ENCODE data around the gene TRIM44. TPM values are rescaled to one million over a fixed set of nuclear protein-coding genes. Genes with fewer than 3 reads are reported as not detected.

Gene TRIM44
- total and polyA plus RNA-seq, 2 donors (not counting 3 experiments of a cell fraction or from before 2014, with no cell fraction given), result 31.7 to 72.0 TPM

DNA sequence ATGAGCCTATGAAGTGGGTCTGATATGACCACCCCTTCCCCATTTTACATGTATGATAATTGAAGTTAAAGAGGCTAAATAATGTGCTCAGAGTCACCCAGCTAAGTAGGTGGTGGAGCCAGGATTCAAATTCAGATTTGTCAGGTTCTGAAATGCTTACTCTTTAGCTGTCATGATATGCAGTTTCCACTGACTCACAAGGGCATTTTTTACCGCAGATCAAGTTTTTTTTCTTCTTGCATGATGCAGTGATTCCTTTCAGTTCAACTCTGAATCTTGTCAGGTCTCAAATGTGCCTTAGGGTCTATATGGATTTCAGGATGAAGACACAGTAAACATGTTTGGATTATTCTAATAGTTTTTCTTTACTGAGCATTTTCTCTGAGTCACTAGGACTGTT lies 12.6 kb upstream of the TRIM44 start:
- no TSS peak for BruUV-seq (replicated peaks)
- Histone ChIP-seq H3K27me3 (ENCODE audit: control insufficient read depth in 2 of 2, insufficient read depth in 2 of 2, low read length in 2 of 2) (no peaks in the 10 kb centered on the region), H4K20me1 (replicated peaks; ENCODE audit: control insufficient read depth, extremely low read depth, insufficient read depth, low read length) (no peaks in the 10 kb centered on the region), H3K9ac (replicated peaks; ENCODE audit: extremely low read depth, insufficient read depth, low read length) (no peak overlapping the region), H3K27ac (ENCODE audit: insufficient read depth, low read depth, low read length) (no peak overlapping the region), H3K9me1 (replicated peaks; ENCODE audit: control insufficient read depth, extremely low read depth, insufficient read depth, low read length) (no peaks in the 10 kb centered on the region), H3K79me2 (ENCODE audit: control insufficient read depth, insufficient read depth, low read length) (no peaks in the 10 kb centered on the region), H3K4me2 (ENCODE audit: insufficient read depth, low read length) (no peak overlapping the region), H3K4me3 (replicated peaks in 1 of 3; ENCODE audit: insufficient read depth in 1 of 3, low read depth in 1 of 3, low read length in 3 of 3) (no peak overlapping the region), H3K4me1 (ENCODE audit: control insufficient read depth, extremely low read depth, insufficient read depth, low read length) (peaks cover 4% of the 10 kb centered on the region), H3K9me3 (replicated peaks; ENCODE audit: control insufficient read depth, insufficient read depth, low read length) (no peaks in the 10 kb centered on the region), H3K36me3 (ENCODE audit: control insufficient read depth in 2 of 2, extremely low read depth in 1 of 2, insufficient read depth in 2 of 2, low read length in 2 of 2) (no peaks in the 10 kb centered on the region), H2AFZ (ENCODE audit: low read depth, low read length) (no peak overlapping the region)
- dilution Hi-C loops (cut with MboI; ENCODE audit: extremely low pct_ligation_motif_present, low sequenced_read_pairs), result no loop called here
- DNase-seq (ENCODE audit: low read depth, low spot score) (peak; percentile 29), FAIRE-seq (peak; percentile 61)
- intact Hi-C loops (cut with micrococcal nuclease), result no loop called here
- POLR2A ChIA-PET, result no interaction called here
- TF ChIP-seq POLR2A (IDR thresholded peaks at IDR 0.05; ENCODE audit: low read depth, low read length) (no peak), MAX (IDR thresholded peaks at IDR 0.05; ENCODE audit: insufficient read depth, insufficient read length) (no peak), JUN (IDR thresholded peaks at IDR 0.05; ENCODE audit: borderline replicate concordance, insufficient read depth, insufficient read length, low read depth) (no peak), EZH2 (IDR thresholded peaks at IDR 0.05; ENCODE audit: borderline replicate concordance, low read depth, low read length, severe bottlenecking) (no peak), FOS (IDR thresholded peaks at IDR 0.05; ENCODE audit: borderline replicate concordance, insufficient read depth, low read length) (no peak)
- TF ChIP-seq, protein P1, sequence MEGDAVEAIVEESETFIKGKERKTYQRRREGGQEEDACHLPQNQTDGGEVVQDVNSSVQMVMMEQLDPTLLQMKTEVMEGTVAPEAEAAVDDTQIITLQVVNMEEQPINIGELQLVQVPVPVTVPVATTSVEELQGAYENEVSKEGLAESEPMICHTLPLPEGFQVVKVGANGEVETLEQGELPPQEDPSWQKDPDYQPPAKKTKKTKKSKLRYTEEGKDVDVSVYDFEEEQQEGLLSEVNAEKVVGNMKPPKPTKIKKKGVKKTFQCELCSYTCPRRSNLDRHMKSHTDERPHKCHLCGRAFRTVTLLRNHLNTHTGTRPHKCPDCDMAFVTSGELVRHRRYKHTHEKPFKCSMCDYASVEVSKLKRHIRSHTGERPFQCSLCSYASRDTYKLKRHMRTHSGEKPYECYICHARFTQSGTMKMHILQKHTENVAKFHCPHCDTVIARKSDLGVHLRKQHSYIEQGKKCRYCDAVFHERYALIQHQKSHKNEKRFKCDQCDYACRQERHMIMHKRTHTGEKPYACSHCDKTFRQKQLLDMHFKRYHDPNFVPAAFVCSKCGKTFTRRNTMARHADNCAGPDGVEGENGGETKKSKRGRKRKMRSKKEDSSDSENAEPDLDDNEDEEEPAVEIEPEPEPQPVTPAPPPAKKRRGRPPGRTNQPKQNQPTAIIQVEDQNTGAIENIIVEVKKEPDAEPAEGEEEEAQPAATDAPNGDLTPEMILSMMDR (IDR thresholded peaks at IDR 0.05; ENCODE audit: extremely low read depth in 1 of 2, insufficient read depth in 1 of 2, low read depth in 1 of 2, low read length in 2 of 2), result no peak
- CTCF ChIA-PET, result interaction anchor here (0.5 to 1.8 kb wide), 3 partner anchors 9 to 94 kb away, joined by 3 to 4 read pairs (median 3); no protein-coding TSS in a partner anchor
